WTC11 (cell line): ENCODE results near the gene NEO1. TPM values are rescaled to one million over a fixed set of nuclear protein-coding genes. Genes with fewer than 3 reads are reported as not detected.

Source experiments
- ATAC-seq: fragments of 200-7000 bp; cut with Tn5 transposase; 2 replicates; pipeline ENCODE4 v1.10.0; 2021; ENCODE audit warnings: mild to moderate bottlenecking, moderate library complexity
- CTCF ChIA-PET: fragments of 300-600 bp; sonication (Branson Sonifier 250); formaldehyde crosslinking; loops from one replicate; lab custom pipeline; 2021; ENCODE audit warnings: antibody characterized with exemption; lab: Charles Lee
- POLR2A ChIA-PET: fragments of 350-600 bp; sonication (Branson Sonifier 250); formaldehyde crosslinking; loops from one replicate; lab custom pipeline; 2021; ENCODE audit warnings: antibody characterized with exemption; lab: Charles Lee
- DNase-seq: peaks from one replicate; pipeline ENCODE4 v3.0.0; 2021; ENCODE audit warnings: low spot score
- H3K27ac Mint-ChIP-seq: 2 replicates; pipeline ENCODE4 v1.8.0; 2021; ENCODE audit warnings: mixed read lengths
- H3K27me3 Mint-ChIP-seq: 2 replicates; pipeline ENCODE4 v1.8.0; 2021; ENCODE audit warnings: low read depth, mild to moderate bottlenecking, moderate library complexity, mixed read lengths
- H3K36me3 Mint-ChIP-seq: 2 replicates; pipeline ENCODE4 v1.8.0; 2021; ENCODE audit warnings: mixed read lengths
- H3K4me1 Mint-ChIP-seq: 2 replicates; pipeline ENCODE4 v1.8.0; 2022; ENCODE audit warnings: mixed read lengths
- H3K4me3 Mint-ChIP-seq: 2 replicates; pipeline ENCODE4 v1.8.0; 2021; ENCODE audit warnings: mild to moderate bottlenecking, moderate library complexity, mixed read lengths
- H3K9me3 Mint-ChIP-seq: 2 replicates; pipeline ENCODE4 v1.8.0; 2021; ENCODE audit warnings: mixed read lengths
- CBFB ChIP-seq: sonication (generic); formaldehyde crosslinking; IDR thresholded peaks from 2 replicates; pipeline ENCODE4 v1.8.1; 2022; ENCODE audit warnings: mild to moderate bottlenecking, low read depth, missing genetic modification reagents
- ETV6 ChIP-seq: sonication (generic); formaldehyde crosslinking; IDR thresholded peaks from 2 replicates; pipeline ENCODE4 v1.8.1; 2022; ENCODE audit warnings: mild to moderate bottlenecking, missing genetic modification reagents
- JAZF1 ChIP-seq: fragments of 250-450 bp; sonication (Bioruptor Pico); IDR thresholded peaks from 2 replicates; pipeline ENCODE4 v1.9.0; 2021; ENCODE audit warnings: moderate library complexity, mild to moderate bottlenecking, inconsistent platforms
- NFE2L1 ChIP-seq: sonication (generic); formaldehyde crosslinking; IDR thresholded peaks from 2 replicates; pipeline ENCODE4 v1.8.1; 2023; ENCODE audit warnings: missing genetic modification reagents
- PREB ChIP-seq: sonication (generic); formaldehyde crosslinking; IDR thresholded peaks from 2 replicates; pipeline ENCODE4 v1.8.1; 2022; ENCODE audit warnings: mild to moderate bottlenecking, missing genetic modification reagents, moderate library complexity, borderline replicate concordance
- TCF7 ChIP-seq: sonication (generic); formaldehyde crosslinking; IDR thresholded peaks from 2 replicates; pipeline ENCODE4 v1.8.0; 2022; ENCODE audit warnings: mild to moderate bottlenecking, low read depth, missing genetic modification reagents, moderate library complexity
- ZMAT4 ChIP-seq: fragments of 250-450 bp; sonication (Bioruptor Pico); IDR thresholded peaks from 2 replicates; pipeline ENCODE4 v1.9.0; 2021; ENCODE audit warnings: mild to moderate bottlenecking
- ZNF121 ChIP-seq: sonication (generic); formaldehyde crosslinking; IDR thresholded peaks from 2 replicates; pipeline ENCODE4 v1.8.0; 2023; ENCODE audit warnings: missing genetic modification reagents
- ZNF281 ChIP-seq: sonication (generic); formaldehyde crosslinking; IDR thresholded peaks from 2 replicates; pipeline ENCODE4 v1.8.0; 2023; ENCODE audit warnings: mild to moderate bottlenecking, missing genetic modification reagents
- ZNF396 ChIP-seq: fragments of 250-450 bp; sonication (Bioruptor Pico); IDR thresholded peaks from 2 replicates; pipeline ENCODE4 v1.8.0; 2021; ENCODE audit warnings: mild to moderate bottlenecking, moderate library complexity, borderline replicate concordance
- total RNA-seq: library from RNA; stranded (reverse); gene quantifications from 3 replicates; pipeline ENCODE4 v1.2.3, GENCODE V29; 2021
- TF ChIP-seq, protein P1 (sequence below): sonication (generic); formaldehyde crosslinking; IDR thresholded peaks from 2 replicates; pipeline ENCODE4 v1.8.0; 2022; ENCODE audit warnings: mild to moderate bottlenecking, missing genetic modification reagents
- TF ChIP-seq, protein P2 (sequence below): fragments of 250-450 bp; sonication (Bioruptor Pico); IDR thresholded peaks from 2 replicates; pipeline ENCODE4 v1.9.0; 2021; ENCODE audit warnings: mild to moderate bottlenecking
- TF ChIP-seq, protein P3 (sequence below): sonication (generic); formaldehyde crosslinking; IDR thresholded peaks from 2 replicates; pipeline ENCODE4 v1.8.1; 2022; ENCODE audit warnings: missing genetic modification reagents, borderline replicate concordance
- TF ChIP-seq, protein P4 (sequence below): fragments of 250-450 bp; sonication (Bioruptor Pico); conservative IDR thresholded peaks from 2 replicates; pipeline ENCODE4 v1.9.0; 2021; ENCODE audit warnings: mild to moderate bottlenecking

Gene NEO1
- total RNA-seq, 1 experiment from 2014 or later = 37.1 TPM

DNA sequence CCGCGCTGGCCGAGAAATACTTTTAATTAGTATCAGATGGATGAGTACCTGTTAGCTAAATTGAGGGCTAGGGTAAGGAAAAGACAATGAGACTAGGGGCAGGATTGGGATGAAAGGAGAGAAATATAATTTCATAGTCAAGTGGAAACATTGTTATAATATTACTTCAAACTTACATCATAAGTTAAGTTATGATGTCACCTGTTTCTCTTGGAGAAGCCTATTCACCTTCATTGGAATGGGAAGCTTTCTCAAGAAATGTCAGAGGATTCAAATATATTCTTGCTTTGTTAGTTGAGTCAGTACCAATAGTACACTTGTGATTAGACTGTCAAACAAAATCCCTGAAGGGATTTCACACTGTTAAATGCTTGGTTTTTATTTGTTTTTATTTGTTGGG, 116.2 kb downstream of the NEO1 start:
- Mint-ChIP-seq H3K27ac (peak overlapping the region; percentile 20; the same call in 1 of the 2 replicates), H3K27me3 (peaks cover 3% of the 10 kb centered on the region; the same call in 1 of the 2 replicates)
- TF ChIP-seq ZNF121 (CRISPR knock-in tag) = no peak
- no peak for TF ChIP-seq TCF7 (CRISPR knock-in tag)
- TF ChIP-seq, all 79 proteins: peak for 0
- ChIA-PET CTCF (no interaction called here), POLR2A (no interaction called here)
- Mint-ChIP-seq H3K4me3 (no peak overlapping the region), H3K4me1 (peaks cover 22% of the 10 kb centered on the region), H3K36me3 (peaks cover 29% of the 10 kb centered on the region), H3K9me3 (peaks cover 24% of the 10 kb centered on the region)
- DNase-seq (no peak), ATAC-seq (no peak)

- no peak for DNase-seq
- TF ChIP-seq CBFB (CRISPR knock-in tag) (no peak), ZNF281 (no peak), PREB (CRISPR knock-in tag) (no peak), ETV6 (no peak), NFE2L1 (CRISPR knock-in tag) (no peak), JAZF1 (CRISPR knock-in tag) (no peak)
- TF ChIP-seq, protein P1, sequence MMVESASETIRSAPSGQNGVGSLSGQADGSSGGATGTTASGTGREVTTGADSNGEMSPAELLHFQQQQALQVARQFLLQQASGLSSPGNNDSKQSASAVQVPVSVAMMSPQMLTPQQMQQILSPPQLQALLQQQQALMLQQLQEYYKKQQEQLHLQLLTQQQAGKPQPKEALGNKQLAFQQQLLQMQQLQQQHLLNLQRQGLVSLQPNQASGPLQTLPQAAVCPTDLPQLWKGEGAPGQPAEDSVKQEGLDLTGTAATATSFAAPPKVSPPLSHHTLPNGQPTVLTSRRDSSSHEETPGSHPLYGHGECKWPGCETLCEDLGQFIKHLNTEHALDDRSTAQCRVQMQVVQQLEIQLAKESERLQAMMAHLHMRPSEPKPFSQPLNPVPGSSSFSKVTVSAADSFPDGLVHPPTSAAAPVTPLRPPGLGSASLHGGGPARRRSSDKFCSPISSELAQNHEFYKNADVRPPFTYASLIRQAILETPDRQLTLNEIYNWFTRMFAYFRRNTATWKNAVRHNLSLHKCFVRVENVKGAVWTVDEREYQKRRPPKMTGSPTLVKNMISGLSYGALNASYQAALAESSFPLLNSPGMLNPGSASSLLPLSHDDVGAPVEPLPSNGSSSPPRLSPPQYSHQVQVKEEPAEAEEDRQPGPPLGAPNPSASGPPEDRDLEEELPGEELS (CRISPR knock-in tag) = no peak
- TF ChIP-seq, protein P2, sequence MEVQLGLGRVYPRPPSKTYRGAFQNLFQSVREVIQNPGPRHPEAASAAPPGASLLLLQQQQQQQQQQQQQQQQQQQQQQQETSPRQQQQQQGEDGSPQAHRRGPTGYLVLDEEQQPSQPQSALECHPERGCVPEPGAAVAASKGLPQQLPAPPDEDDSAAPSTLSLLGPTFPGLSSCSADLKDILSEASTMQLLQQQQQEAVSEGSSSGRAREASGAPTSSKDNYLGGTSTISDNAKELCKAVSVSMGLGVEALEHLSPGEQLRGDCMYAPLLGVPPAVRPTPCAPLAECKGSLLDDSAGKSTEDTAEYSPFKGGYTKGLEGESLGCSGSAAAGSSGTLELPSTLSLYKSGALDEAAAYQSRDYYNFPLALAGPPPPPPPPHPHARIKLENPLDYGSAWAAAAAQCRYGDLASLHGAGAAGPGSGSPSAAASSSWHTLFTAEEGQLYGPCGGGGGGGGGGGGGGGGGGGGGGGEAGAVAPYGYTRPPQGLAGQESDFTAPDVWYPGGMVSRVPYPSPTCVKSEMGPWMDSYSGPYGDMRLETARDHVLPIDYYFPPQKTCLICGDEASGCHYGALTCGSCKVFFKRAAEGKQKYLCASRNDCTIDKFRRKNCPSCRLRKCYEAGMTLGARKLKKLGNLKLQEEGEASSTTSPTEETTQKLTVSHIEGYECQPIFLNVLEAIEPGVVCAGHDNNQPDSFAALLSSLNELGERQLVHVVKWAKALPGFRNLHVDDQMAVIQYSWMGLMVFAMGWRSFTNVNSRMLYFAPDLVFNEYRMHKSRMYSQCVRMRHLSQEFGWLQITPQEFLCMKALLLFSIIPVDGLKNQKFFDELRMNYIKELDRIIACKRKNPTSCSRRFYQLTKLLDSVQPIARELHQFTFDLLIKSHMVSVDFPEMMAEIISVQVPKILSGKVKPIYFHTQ (CRISPR knock-in tag) = no peak
- TF ChIP-seq, protein P3, sequence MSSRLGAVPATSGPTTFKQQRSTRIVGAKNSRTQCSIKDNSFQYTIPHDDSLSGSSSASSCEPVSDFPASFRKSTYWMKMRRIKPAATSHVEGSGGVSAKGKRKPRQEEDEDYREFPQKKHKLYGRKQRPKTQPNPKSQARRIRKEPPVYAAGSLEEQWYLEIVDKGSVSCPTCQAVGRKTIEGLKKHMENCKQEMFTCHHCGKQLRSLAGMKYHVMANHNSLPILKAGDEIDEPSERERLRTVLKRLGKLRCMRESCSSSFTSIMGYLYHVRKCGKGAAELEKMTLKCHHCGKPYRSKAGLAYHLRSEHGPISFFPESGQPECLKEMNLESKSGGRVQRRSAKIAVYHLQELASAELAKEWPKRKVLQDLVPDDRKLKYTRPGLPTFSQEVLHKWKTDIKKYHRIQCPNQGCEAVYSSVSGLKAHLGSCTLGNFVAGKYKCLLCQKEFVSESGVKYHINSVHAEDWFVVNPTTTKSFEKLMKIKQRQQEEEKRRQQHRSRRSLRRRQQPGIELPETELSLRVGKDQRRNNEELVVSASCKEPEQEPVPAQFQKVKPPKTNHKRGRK (CRISPR knock-in tag) = no peak
- no peak overlapping the region for H3K4me3 Mint-ChIP-seq
- no peak overlapping the region for H3K27ac Mint-ChIP-seq
- H3K4me1 Mint-ChIP-seq = peaks cover 31% of the 10 kb centered on the region
- ChIA-PET POLR2A (no interaction called here), CTCF (no interaction called here)
- H3K36me3 Mint-ChIP-seq = peaks cover 7% of the 10 kb centered on the region
- no peaks in the 10 kb centered on the region for H3K27me3 Mint-ChIP-seq
- peaks cover 3% of the 10 kb centered on the region for H3K9me3 Mint-ChIP-seq
- ATAC-seq = no peak
Measured at GRCh38 chr15:73171711-73172110, 119.4 kb downstream of the NEO1 start.

- DNase-seq = no peak
- Mint-ChIP-seq H3K27ac (0 out of 2 replicates have a peak overlapping the region, but pooled peaks have one; percentile 29), H3K36me3 (0 out of 2 replicates have a peak, but pooled peaks cover 2% of the 10 kb centered on the region), H3K9me3 (no peaks in the 10 kb centered on the region), H3K27me3 (no peaks in the 10 kb centered on the region), H3K4me3 (no peak overlapping the region), H3K4me1 (peaks cover 31% of the 10 kb centered on the region)
- POLR2A ChIA-PET = no interaction called here
- ATAC-seq = no peak
- CTCF ChIA-PET = interaction anchor here (1.3 kb wide), 1 partner anchor 69 kb away, joined by 3 read pairs; no protein-coding TSS in a partner anchor
- TF ChIP-seq ZNF396 (CRISPR knock-in tag) (no peak), ZNF281 (no peak), ZMAT4 (CRISPR knock-in tag) (no peak)
- TF ChIP-seq, protein P4, sequence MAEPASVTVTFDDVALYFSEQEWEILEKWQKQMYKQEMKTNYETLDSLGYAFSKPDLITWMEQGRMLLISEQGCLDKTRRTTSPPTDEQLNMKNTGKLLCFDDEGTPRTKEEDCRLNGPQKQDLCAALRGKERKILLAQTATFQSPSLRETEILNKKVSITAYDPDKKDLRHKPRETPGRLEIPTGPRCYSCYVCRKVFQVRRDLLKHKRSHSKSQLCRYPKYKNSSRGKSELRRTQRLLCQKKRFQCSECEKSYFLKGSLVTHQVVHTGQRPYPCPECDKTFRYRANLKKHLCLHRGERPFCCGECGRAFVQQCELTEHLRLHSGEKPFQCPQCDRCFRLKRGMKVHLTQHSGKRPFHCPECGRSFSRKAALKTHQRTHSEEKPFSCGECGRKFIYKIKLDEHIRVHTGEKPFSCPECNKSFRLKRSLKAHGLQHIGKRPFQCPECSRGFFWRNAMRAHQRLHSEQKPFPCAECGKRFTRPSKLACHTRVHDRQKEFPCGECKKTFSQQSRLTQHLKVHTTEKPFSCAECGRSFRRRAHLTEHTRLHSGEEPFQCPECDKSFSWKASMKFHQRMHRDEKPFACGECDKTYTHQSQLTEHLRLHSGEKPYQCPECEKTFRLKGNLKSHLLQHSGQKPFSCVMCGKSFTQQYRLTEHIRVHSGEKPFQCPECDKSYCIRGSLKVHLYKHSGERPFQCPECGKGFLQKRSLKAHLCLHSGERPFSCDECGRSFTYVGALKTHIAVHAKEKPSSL (CRISPR knock-in tag) = no peak
Measured at GRCh38 chr15:73172508-73172907, 120.2 kb downstream of the NEO1 start.
